Liver (tissue), 9 donors: ENCODE measurements around the gene NGF. TPM values are rescaled to one million over a fixed set of nuclear protein-coding genes. Genes with fewer than 3 reads are reported as not detected.

Source experiments
- DNase-seq: peaks from one replicate; pipeline ENCODE4 v3.0.0-alpha.2; 2017; ENCODE audit warnings: low spot score
- H3K27ac ChIP-seq, 2 donors: one replicate each; pipeline ENCODE4 v1.7.0; 2013; ENCODE audit warnings: inconsistent platforms in 2 of 2, low read length in 2 of 2, control low read depth in 1 of 2, low read depth in 1 of 2, mild to moderate bottlenecking in 1 of 2
- H3K27me3 ChIP-seq, 4 donors: one replicate each; pipeline versions ENCODE4 v1.6.1 to v1.7.0; 2013; ENCODE audit warnings: low read length in 3 of 4, inconsistent platforms in 1 of 4, mild to moderate bottlenecking in 1 of 4, moderate library complexity in 1 of 4; ENCODE audit not compliant: control insufficient read depth in 4 of 4, insufficient read depth in 4 of 4
- H3K36me3 ChIP-seq, 4 donors: one replicate each; pipeline versions ENCODE4 v1.6.1 to v1.7.0; 2013; ENCODE audit warnings: low read length in 3 of 4, mild to moderate bottlenecking in 3 of 4, low read depth in 1 of 4, moderate library complexity in 1 of 4; ENCODE audit not compliant: control insufficient read depth in 4 of 4, insufficient read depth in 3 of 4
- H3K4me1 ChIP-seq, 4 donors: one replicate each; pipeline versions ENCODE4 v1.6.1 to v1.7.0; 2013; ENCODE audit warnings: low read length in 3 of 4, mild to moderate bottlenecking in 3 of 4, moderate library complexity in 1 of 4; ENCODE audit not compliant: control insufficient read depth in 4 of 4, insufficient read depth in 4 of 4
- H3K4me3 ChIP-seq, 3 donors: one replicate each; pipeline versions ENCODE4 v1.6.1 to v1.7.0; 2013; ENCODE audit warnings: low read length in 3 of 3, control low read depth in 1 of 3, low read depth in 1 of 3, mild to moderate bottlenecking in 1 of 3
- H3K9ac ChIP-seq, 2 donors: one replicate each; pipeline ENCODE4 v1.7.0; 2013; ENCODE audit warnings: low read length in 2 of 2, mild to moderate bottlenecking in 2 of 2, moderate library complexity in 2 of 2, control low read depth in 1 of 2, low read depth in 1 of 2
- H3K9me3 ChIP-seq, 4 donors: one replicate each; pipeline versions ENCODE4 v1.6.1 to v1.7.0; 2013; ENCODE audit warnings: low read length in 3 of 4; ENCODE audit not compliant: control insufficient read depth in 4 of 4
- EGR1 ChIP-seq, 2 donors: IDR thresholded peaks; 2 replicates each; pipeline ENCODE4 v1.6.1; 2016 to 2018; ENCODE audit warnings: antibody characterized with exemption in 2 of 2, low read depth in 2 of 2
- FOXA1 ChIP-seq: IDR thresholded peaks from 2 replicates; pipeline ENCODE4 v1.6.1; 2016; ENCODE audit warnings: antibody characterized with exemption
- FOXA2 ChIP-seq: IDR thresholded peaks from 2 replicates; pipeline ENCODE4 v1.6.1; 2016; ENCODE audit warnings: antibody characterized with exemption
- GABPA ChIP-seq, 2 donors: IDR thresholded peaks in 1 of 2; conservative IDR thresholded peaks in 1 of 2; 2 replicates each; pipeline ENCODE4 v1.6.1; 2016; ENCODE audit warnings: antibody characterized with exemption in 2 of 2, mild to moderate bottlenecking in 1 of 2, moderate library complexity in 1 of 2
- HNF4A ChIP-seq, 2 donors: conservative IDR thresholded peaks; 2 replicates each; pipeline ENCODE4 v1.6.1; 2016; ENCODE audit warnings: antibody characterized with exemption in 2 of 2, mild to moderate bottlenecking in 2 of 2
- HNF4G ChIP-seq: IDR thresholded peaks from 2 replicates; pipeline ENCODE4 v1.6.1; 2016; ENCODE audit warnings: antibody characterized with exemption
- JUND ChIP-seq, 2 donors: IDR thresholded peaks; 2 replicates each; pipeline ENCODE4 v1.6.1; 2016; ENCODE audit warnings: antibody characterized with exemption in 2 of 2
- RAD21 ChIP-seq, 2 donors: IDR thresholded peaks; 2 replicates each; pipeline ENCODE4 v1.6.1; 2016; ENCODE audit warnings: antibody characterized with exemption in 2 of 2, mild to moderate bottlenecking in 2 of 2
- RXRA ChIP-seq, 2 donors: IDR thresholded peaks; 2 replicates each; pipeline ENCODE4 v1.6.1; 2017 to 2018; ENCODE audit warnings: antibody characterized with exemption in 2 of 2, mild to moderate bottlenecking in 1 of 2
- SP1 ChIP-seq: IDR thresholded peaks from 2 replicates; pipeline ENCODE4 v1.6.1; 2018; ENCODE audit warnings: antibody characterized with exemption, mild to moderate bottlenecking
- TAF1 ChIP-seq: conservative IDR thresholded peaks from 2 replicates; pipeline ENCODE4 v1.6.1; 2016; ENCODE audit warnings: antibody characterized with exemption, mild to moderate bottlenecking
- YY1 ChIP-seq: IDR thresholded peaks from 2 replicates; pipeline ENCODE4 v1.6.1; 2016; ENCODE audit warnings: antibody characterized with exemption, mild to moderate bottlenecking
- WGBS: extraction: QIAGEN DNeasy Blood & Tissue Kit; methylation state at CpG from one replicate; pipeline ENCODE4 v1.1.7; 2013; 5-methylcytosine and 5-hydroxymethylcytosine counted together
- polyA plus RNA-seq, 2 donors: library from polyadenylated mRNA; stranded (reverse) in 1 of 2; unstranded in 1 of 2; fragments of 200-250 nt in 1 of 2; fragments of >200 nt in 1 of 2; fragmentation: Nextera tagmentation in 1 of 2; extraction: Ambion mirVana in 1 of 2; gene quantifications; one replicate each; pipeline versions ENCODE4 v1.2.1 to v1.2.3, GENCODE V29; 2013 to 2015
- total RNA-seq, 2 donors: library from RNA; depleted of rRNA; stranded (reverse); fragments of >200 nt; gene quantifications; one replicate each; pipeline ENCODE4 v1.2.3, GENCODE V29; 2014
- TF ChIP-seq, protein P1 (sequence below): IDR thresholded peaks from 2 replicates; pipeline ENCODE4 v1.6.1; 2016; ENCODE audit warnings: antibody characterized with exemption
- TF ChIP-seq, protein P2 (sequence below): IDR thresholded peaks from 2 replicates; pipeline ENCODE4 v1.6.1; 2016; ENCODE audit warnings: antibody characterized with exemption
- TF ChIP-seq, protein P3 (sequence below): IDR thresholded peaks from 2 replicates; pipeline ENCODE4 v1.6.1; 2016; ENCODE audit warnings: antibody characterized with exemption
- TF ChIP-seq, protein P4 (sequence below): fragments of 150-350 bp; IDR thresholded peaks from 2 replicates; pipeline ENCODE4 v1.5.1; 2017; ENCODE audit warnings: improper control_type of control experiment, low read depth, low read length; ENCODE audit not compliant: missing input control
- TF ChIP-seq, protein P5 (sequence below): IDR thresholded peaks from 2 replicates; pipeline ENCODE4 v1.6.1; 2016; ENCODE audit warnings: antibody characterized with exemption, mild to moderate bottlenecking
- donor health status: healthy.
- donor health status: healthy.
- donor health status: healthy.
- donor health status: healthy.
- donor health status: healthy.

The NGF gene
- total and polyA plus RNA-seq, 4 donors, result 0.79 to 2.1 (median 1.2) TPM

DNA sequence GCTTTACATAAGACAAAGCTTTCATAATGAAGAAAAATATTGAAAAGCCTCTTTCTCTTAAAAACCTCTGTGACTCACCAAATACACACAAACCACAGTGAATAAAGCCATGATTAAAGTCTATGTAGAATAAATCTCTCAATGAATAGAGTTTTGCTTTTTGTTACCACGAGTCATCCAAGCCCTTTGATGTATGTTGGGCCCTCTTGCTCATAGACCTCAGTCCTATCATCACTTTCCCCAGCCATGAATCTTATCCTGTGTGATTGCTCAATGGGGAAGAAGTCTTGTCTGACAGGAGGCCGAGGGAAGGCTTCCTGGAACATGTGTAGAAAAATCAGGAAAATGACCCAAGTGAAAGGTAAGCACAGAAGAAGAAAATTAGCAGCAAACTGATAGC is 60.8 kb downstream of the NGF start:
- WGBS, result 67% methylated on average over 2 of the region's 2 CpGs

DNA sequence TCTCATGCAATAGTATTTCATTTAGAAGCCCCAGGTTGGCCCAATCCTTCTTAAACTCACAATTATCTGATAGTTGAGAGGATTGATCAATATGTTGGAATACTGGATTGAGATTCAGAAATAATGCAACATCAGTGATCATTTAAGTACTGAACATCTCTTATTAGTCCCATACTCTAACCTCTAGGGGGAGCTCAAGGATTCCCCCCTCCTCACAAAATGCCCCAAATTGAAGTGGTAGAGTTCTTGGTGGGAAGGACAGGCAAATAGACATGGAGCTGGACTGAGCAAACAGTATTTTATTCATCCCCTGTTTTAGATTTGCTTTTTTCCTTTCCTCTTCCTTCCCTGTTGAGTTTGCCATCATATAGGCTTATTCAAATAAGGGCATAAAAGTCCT is 62.8 kb downstream of the NGF start:
- Histone ChIP-seq H3K36me3 (no peaks in the 10 kb centered on the region), H3K27ac (no peak overlapping the region), H3K4me1 (no peaks in the 10 kb centered on the region), H3K27me3 (peaks cover 0 to 2% (median 0%) of the 10 kb centered on the region in 4 donors), H3K4me3 (no peak overlapping the region), H3K9ac (no peak overlapping the region), H3K9me3 (peaks cover 0 to 8% (median 3%) of the 10 kb centered on the region in 4 donors)
- no peak for TF ChIP-seq YY1
- no peak for TF ChIP-seq SP1
- no peak for TF ChIP-seq EGR1 (IDR thresholded peaks at IDR 0.05; ENCODE audit: low read depth in 2 of 2)
- TF ChIP-seq RAD21 (IDR thresholded peaks at IDR 0.05), result peak; percentile 56 to 63
- TF ChIP-seq HNF4A (conservative IDR thresholded peaks at IDR 0.05), result no peak
- TF ChIP-seq FOXA1, result no peak
- DNase-seq, result no peak

More for the DNA sequence above, 60.8 kb downstream of the NGF start:
- DNase-seq, result no peak
- Histone ChIP-seq H3K27ac (no peak overlapping the region), H3K27me3 (peaks cover 0 to 2% (median 0%) of the 10 kb centered on the region in 4 donors), H3K4me1 (no peaks in the 10 kb centered on the region), H3K9ac (no peak overlapping the region), H3K9me3 (peaks cover 0 to 8% (median 3%) of the 10 kb centered on the region in 4 donors), H3K4me3 (no peak overlapping the region), H3K36me3 (no peaks in the 10 kb centered on the region)
- TF ChIP-seq, protein P1, sequence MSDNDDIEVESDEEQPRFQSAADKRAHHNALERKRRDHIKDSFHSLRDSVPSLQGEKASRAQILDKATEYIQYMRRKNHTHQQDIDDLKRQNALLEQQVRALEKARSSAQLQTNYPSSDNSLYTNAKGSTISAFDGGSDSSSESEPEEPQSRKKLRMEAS, result no peak
- TF ChIP-seq YY1 (no peak), RAD21 (IDR thresholded peaks at IDR 0.05) (no peak), FOXA2 (no peak), RXRA (IDR thresholded peaks at IDR 0.05) (no peak), EGR1 (IDR thresholded peaks at IDR 0.05; ENCODE audit: low read depth in 2 of 2) (no peak), SP1 (no peak), HNF4A (conservative IDR thresholded peaks at IDR 0.05) (no peak), FOXA1 (no peak), JUND (IDR thresholded peaks at IDR 0.05) (no peak), GABPA (IDR thresholded peaks at IDR 0.05 in 1 of 2, conservative IDR thresholded peaks at IDR 0.05 in 1 of 2) (no peak), TAF1 (no peak), HNF4G (no peak)
- TF ChIP-seq, protein P2, sequence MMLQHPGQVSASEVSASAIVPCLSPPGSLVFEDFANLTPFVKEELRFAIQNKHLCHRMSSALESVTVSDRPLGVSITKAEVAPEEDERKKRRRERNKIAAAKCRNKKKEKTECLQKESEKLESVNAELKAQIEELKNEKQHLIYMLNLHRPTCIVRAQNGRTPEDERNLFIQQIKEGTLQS, result no peak
- TF ChIP-seq, protein P3, sequence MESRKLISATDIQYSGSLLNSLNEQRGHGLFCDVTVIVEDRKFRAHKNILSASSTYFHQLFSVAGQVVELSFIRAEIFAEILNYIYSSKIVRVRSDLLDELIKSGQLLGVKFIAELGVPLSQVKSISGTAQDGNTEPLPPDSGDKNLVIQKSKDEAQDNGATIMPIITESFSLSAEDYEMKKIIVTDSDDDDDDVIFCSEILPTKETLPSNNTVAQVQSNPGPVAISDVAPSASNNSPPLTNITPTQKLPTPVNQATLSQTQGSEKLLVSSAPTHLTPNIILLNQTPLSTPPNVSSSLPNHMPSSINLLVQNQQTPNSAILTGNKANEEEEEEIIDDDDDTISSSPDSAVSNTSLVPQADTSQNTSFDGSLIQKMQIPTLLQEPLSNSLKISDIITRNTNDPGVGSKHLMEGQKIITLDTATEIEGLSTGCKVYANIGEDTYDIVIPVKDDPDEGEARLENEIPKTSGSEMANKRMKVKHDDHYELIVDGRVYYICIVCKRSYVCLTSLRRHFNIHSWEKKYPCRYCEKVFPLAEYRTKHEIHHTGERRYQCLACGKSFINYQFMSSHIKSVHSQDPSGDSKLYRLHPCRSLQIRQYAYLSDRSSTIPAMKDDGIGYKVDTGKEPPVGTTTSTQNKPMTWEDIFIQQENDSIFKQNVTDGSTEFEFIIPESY, result no peak
- TF ChIP-seq, protein P4, sequence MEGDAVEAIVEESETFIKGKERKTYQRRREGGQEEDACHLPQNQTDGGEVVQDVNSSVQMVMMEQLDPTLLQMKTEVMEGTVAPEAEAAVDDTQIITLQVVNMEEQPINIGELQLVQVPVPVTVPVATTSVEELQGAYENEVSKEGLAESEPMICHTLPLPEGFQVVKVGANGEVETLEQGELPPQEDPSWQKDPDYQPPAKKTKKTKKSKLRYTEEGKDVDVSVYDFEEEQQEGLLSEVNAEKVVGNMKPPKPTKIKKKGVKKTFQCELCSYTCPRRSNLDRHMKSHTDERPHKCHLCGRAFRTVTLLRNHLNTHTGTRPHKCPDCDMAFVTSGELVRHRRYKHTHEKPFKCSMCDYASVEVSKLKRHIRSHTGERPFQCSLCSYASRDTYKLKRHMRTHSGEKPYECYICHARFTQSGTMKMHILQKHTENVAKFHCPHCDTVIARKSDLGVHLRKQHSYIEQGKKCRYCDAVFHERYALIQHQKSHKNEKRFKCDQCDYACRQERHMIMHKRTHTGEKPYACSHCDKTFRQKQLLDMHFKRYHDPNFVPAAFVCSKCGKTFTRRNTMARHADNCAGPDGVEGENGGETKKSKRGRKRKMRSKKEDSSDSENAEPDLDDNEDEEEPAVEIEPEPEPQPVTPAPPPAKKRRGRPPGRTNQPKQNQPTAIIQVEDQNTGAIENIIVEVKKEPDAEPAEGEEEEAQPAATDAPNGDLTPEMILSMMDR, result no peak
- TF ChIP-seq, protein P5, sequence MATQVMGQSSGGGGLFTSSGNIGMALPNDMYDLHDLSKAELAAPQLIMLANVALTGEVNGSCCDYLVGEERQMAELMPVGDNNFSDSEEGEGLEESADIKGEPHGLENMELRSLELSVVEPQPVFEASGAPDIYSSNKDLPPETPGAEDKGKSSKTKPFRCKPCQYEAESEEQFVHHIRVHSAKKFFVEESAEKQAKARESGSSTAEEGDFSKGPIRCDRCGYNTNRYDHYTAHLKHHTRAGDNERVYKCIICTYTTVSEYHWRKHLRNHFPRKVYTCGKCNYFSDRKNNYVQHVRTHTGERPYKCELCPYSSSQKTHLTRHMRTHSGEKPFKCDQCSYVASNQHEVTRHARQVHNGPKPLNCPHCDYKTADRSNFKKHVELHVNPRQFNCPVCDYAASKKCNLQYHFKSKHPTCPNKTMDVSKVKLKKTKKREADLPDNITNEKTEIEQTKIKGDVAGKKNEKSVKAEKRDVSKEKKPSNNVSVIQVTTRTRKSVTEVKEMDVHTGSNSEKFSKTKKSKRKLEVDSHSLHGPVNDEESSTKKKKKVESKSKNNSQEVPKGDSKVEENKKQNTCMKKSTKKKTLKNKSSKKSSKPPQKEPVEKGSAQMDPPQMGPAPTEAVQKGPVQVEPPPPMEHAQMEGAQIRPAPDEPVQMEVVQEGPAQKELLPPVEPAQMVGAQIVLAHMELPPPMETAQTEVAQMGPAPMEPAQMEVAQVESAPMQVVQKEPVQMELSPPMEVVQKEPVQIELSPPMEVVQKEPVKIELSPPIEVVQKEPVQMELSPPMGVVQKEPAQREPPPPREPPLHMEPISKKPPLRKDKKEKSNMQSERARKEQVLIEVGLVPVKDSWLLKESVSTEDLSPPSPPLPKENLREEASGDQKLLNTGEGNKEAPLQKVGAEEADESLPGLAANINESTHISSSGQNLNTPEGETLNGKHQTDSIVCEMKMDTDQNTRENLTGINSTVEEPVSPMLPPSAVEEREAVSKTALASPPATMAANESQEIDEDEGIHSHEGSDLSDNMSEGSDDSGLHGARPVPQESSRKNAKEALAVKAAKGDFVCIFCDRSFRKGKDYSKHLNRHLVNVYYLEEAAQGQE, result no peak
